ENCODE data around the gene SIX3.

SIX3 gene

GRCh38 chr2:44959855-44960254 lies 18.4 kb downstream of the SIX3 start:
- ChIA-PET POLR2A (no interaction called here), CTCF (interaction anchor here (1.7 to 6.4 kb wide), 3 partner anchors 22 to 567 kb away, joined by 4 to 70 read pairs (median 28); no protein-coding TSS in a partner anchor)
- no peak for TF ChIP-seq CTCF (IDR thresholded peaks at IDR 0.05; ENCODE audit: control extremely low read depth, extremely low read depth, low read depth, missing control alignments)

GRCh38 chr2:44960871-44961270 lies 19.4 kb downstream of the SIX3 start:
- no peak for TF ChIP-seq CTCF (IDR thresholded peaks at IDR 0.05; ENCODE audit: control extremely low read depth, extremely low read depth, low read depth, missing control alignments)
- POLR2A ChIA-PET, result no interaction called here
- CTCF ChIA-PET, result interaction anchor here (1.7 kb wide), 1 partner anchor 481 kb away, joined by 4 read pairs; no protein-coding TSS in a partner anchor
- no peak for DNase-seq (ENCODE audit: extremely low spot score)

More at GRCh38 chr2:44959855-44960254, 18.4 kb downstream of the SIX3 start:
- no peak for DNase-seq (ENCODE audit: extremely low spot score)

- ChIA-PET CTCF (interaction anchor here (1.1 kb wide), 1 partner anchor 11 kb away, joined by 4 read pairs; no protein-coding TSS in a partner anchor), POLR2A (no interaction called here)
- no peak for TF ChIP-seq CTCF (IDR thresholded peaks at IDR 0.05; ENCODE audit: control extremely low read depth, extremely low read depth, low read depth, missing control alignments)
- no peak for DNase-seq (ENCODE audit: extremely low spot score)
Measured at GRCh38 chr2:44962176-44962695, 20.7 kb downstream of the SIX3 start.

- no peak for DNase-seq (ENCODE audit: extremely low spot score)
- ChIA-PET CTCF (interaction anchor here (1.1 to 2.5 kb wide), 5 partner anchors 9 to 485 kb away, joined by 3 to 17 read pairs (median 3); no protein-coding TSS in a partner anchor), POLR2A (no interaction called here)
- peak; percentile 12 for TF ChIP-seq CTCF (IDR thresholded peaks at IDR 0.05; ENCODE audit: control extremely low read depth, extremely low read depth, low read depth, missing control alignments)
Measured at GRCh38 chr2:44964752-44965236, 23.3 kb downstream of the SIX3 start.

GRCh38 chr2:44965684-44966083 lies 24.2 kb downstream of the SIX3 start:
- POLR2A ChIA-PET, result no interaction called here
- CTCF ChIA-PET, result interaction anchor here (1.3 to 2.5 kb wide), 2 partner anchors 10 to 406 kb away, joined by 3 to 17 read pairs; no protein-coding TSS in a partner anchor

GRCh38 chr2:44967056-44967455 lies 25.6 kb downstream of the SIX3 start:
- DNase-seq (ENCODE audit: extremely low spot score), result no peak
- ChIA-PET CTCF (interaction anchor here (1.2 to 7.6 kb wide), 2 partner anchors 12 to 530 kb away, joined by 5 to 53 read pairs; no protein-coding TSS in a partner anchor), POLR2A (no interaction called here)
- no peak for TF ChIP-seq CTCF (IDR thresholded peaks at IDR 0.05; ENCODE audit: control extremely low read depth, extremely low read depth, low read depth, missing control alignments)

More at GRCh38 chr2:44965684-44966083, 24.2 kb downstream of the SIX3 start:
- TF ChIP-seq CTCF (IDR thresholded peaks at IDR 0.05; ENCODE audit: control extremely low read depth, extremely low read depth, low read depth, missing control alignments), result no peak
- DNase-seq (ENCODE audit: extremely low spot score), result no peak

Data from GM10248 (cell line).